HCT116 (cell line): ENCODE results near the gene COX6B2.

Experiments
- POLR2A ChIP-seq: IDR thresholded peaks from 2 replicates; pipeline ENCODE4 v1.7.0; 2011; ENCODE audit warnings: borderline replicate concordance; ENCODE audit not compliant: insufficient read depth, insufficient read length; ENCODE audit errors: extremely low read depth
- SIN3A ChIP-seq: IDR thresholded peaks from 2 replicates; pipeline ENCODE4 v1.6.1; 2012; ENCODE audit warnings: low read depth
- TF ChIP-seq, protein P1 (sequence below): IDR thresholded peaks from 2 replicates; pipeline ENCODE4 v1.6.1; 2012; ENCODE audit warnings: low read depth

DNA sequence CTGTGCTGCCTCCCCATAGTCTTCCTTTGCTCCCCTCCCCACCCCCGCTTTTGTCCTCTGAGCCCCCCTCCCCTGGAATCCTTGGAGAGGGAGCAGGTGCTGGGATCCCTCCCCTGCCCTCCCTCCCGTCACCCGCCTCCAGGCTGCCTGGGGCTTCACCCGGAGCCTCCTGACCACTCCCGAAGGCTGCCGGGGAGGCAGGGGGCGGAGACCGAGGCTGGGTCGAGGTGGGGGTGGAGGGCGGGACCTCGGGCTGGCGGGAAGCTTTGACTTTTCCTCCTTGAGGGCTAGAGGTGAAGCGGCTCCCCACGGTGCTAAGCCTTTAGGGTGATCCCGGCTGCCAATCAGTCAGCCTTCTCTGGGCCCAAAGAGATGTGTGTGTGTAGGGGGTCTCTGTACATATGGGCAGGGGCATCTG lies 13.3 kb downstream of the COX6B2 start:
- TF ChIP-seq, protein P1, sequence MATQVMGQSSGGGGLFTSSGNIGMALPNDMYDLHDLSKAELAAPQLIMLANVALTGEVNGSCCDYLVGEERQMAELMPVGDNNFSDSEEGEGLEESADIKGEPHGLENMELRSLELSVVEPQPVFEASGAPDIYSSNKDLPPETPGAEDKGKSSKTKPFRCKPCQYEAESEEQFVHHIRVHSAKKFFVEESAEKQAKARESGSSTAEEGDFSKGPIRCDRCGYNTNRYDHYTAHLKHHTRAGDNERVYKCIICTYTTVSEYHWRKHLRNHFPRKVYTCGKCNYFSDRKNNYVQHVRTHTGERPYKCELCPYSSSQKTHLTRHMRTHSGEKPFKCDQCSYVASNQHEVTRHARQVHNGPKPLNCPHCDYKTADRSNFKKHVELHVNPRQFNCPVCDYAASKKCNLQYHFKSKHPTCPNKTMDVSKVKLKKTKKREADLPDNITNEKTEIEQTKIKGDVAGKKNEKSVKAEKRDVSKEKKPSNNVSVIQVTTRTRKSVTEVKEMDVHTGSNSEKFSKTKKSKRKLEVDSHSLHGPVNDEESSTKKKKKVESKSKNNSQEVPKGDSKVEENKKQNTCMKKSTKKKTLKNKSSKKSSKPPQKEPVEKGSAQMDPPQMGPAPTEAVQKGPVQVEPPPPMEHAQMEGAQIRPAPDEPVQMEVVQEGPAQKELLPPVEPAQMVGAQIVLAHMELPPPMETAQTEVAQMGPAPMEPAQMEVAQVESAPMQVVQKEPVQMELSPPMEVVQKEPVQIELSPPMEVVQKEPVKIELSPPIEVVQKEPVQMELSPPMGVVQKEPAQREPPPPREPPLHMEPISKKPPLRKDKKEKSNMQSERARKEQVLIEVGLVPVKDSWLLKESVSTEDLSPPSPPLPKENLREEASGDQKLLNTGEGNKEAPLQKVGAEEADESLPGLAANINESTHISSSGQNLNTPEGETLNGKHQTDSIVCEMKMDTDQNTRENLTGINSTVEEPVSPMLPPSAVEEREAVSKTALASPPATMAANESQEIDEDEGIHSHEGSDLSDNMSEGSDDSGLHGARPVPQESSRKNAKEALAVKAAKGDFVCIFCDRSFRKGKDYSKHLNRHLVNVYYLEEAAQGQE: no peak
- TF ChIP-seq SIN3A (no peak), POLR2A (no peak)
